Upper lobe of left lung (tissue), 4 donors: Measurements from ENCODE around the gene SLC22A17.
"Not testable (repeated sequence)": the region's sequence is repeated elsewhere in the genome, so short reads cannot be mapped to it uniquely, and the experiment has no call there.

Experiments used
- POLR2A ChIP-seq, 4 donors: fragments of 450-650 bp; IDR thresholded peaks; one replicate each; pipeline ENCODE4 v1.5.1; 2016 to 2017; ENCODE audit warnings: antibody characterized with exemption in 4 of 4, mild to moderate bottlenecking in 2 of 4
- POLR2AphosphoS5 ChIP-seq, 2 donors: sonication (generic); formaldehyde crosslinking; IDR thresholded peaks; one replicate each; pipeline ENCODE4 v1.5.1; 2017; ENCODE audit warnings: antibody characterized with exemption in 2 of 2
- TF ChIP-seq, protein P1 (sequence below), 6 experiments: fragments of 450-650 bp in 4 of 6; fragments of 200-600 bp in 2 of 6; sonication (generic) in 2 of 6; IDR thresholded peaks; one replicate each; pipeline ENCODE4 v1.5.1; 2016 to 2019; ENCODE audit warnings: antibody characterized with exemption in 6 of 6

DNA sequence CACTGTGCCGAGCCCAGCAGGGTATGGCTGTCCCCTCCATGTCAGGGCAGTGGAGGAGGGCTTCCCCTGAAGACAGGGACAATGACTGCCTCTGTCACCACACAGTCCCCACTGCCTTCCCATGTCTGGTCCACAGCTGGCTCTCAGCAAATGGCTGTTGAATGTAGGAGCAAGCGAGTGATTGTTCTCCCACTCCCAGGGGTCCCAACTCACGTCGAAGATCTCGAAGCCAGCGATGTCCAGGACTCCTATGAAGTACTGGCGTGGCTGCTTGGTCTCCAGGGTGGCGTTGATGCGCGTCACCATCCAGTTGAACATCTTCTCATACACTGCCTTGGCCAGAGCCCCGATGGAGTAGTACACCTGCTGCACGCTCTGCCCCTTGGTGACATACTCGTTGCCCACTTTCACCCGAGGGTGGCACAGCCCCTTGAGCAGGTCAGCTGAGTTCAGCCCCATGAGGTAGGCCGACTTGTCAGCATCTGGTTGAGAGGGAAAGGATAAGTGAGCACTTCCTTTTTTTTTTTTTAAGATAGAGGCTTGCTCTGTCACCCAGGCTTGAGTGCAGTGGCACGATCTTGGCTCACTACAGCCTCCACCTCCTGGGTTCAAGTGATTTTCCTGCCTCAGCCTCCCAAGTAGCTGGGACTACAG lies 47.9 kb upstream of the SLC22A17 start:
- TF ChIP-seq POLR2A, POLR2AphosphoS5 (IDR thresholded peaks at IDR 0.05): not testable (repeated sequence)
- TF ChIP-seq, protein P1, sequence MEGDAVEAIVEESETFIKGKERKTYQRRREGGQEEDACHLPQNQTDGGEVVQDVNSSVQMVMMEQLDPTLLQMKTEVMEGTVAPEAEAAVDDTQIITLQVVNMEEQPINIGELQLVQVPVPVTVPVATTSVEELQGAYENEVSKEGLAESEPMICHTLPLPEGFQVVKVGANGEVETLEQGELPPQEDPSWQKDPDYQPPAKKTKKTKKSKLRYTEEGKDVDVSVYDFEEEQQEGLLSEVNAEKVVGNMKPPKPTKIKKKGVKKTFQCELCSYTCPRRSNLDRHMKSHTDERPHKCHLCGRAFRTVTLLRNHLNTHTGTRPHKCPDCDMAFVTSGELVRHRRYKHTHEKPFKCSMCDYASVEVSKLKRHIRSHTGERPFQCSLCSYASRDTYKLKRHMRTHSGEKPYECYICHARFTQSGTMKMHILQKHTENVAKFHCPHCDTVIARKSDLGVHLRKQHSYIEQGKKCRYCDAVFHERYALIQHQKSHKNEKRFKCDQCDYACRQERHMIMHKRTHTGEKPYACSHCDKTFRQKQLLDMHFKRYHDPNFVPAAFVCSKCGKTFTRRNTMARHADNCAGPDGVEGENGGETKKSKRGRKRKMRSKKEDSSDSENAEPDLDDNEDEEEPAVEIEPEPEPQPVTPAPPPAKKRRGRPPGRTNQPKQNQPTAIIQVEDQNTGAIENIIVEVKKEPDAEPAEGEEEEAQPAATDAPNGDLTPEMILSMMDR (IDR thresholded peaks at IDR 0.05), result not testable (repeated sequence)
